Measurements from ENCODE around the gene MICB. TPM values are rescaled to one million over a fixed set of nuclear protein-coding genes. Genes with fewer than 3 reads are reported as not detected.
A peak's percentile ranks its signal among the peaks of the same experiment; 100 is the strongest.

Gene MICB
- total and polyA plus RNA-seq, 4 donors = 0.19 to 4.9 (median 1.2) TPM

GRCh38 chr6:31559606-31559957 is 61.6 kb downstream of the MICB start:
- H3K36me3 ChIP-seq (ENCODE audit: control insufficient read depth in 4 of 4, insufficient read depth in 3 of 4, low read depth in 1 of 4, low read length in 3 of 4) = peaks cover 6 to 14% (median 9%) of the 10 kb centered on the region in 4 donors

DNA sequence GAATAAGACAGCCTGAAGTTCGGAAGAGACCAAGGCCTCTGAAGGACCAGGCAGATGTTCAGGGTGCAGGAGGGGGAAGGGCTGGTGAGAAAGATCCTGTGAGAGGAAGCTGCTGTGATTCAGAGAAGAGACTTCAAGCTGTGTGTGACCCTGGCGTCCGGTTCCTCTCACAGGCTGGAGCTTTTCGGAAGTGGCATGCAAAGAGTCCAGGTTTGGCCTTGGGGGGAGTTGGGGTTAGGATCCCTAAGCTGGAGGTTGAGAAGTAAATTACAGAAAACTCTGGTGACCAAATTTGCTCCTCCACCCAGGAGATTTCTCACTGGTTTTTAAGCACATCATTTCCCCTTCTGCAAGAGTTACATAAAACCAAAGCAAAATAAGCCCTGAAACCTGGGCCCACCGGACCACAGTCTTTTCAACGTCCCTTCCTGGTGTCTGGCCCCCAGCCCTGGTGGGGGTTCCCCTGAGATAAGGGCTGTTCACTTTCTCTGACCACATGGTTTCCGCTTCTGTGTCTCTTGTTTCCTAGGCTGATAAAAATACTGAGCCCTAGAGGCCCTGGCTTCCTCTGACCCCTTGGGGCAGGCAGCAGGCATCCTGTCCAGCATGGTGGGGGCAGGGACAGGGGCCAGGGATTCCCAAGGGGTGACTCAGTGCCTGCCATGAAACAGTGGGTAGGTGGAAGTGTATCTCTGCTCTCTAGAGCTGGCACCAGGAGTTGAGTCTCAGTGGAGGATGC is 62.2 kb downstream of the MICB start:
- no peaks in the 10 kb centered on the region for H3K9me3 ChIP-seq (ENCODE audit: control insufficient read depth in 4 of 4, low read length in 3 of 4)
- H3K27me3 ChIP-seq (ENCODE audit: control insufficient read depth in 4 of 4, insufficient read depth in 4 of 4, low read length in 3 of 4) = no peaks in the 10 kb centered on the region
- 69% methylated on average over 7 of the region's 7 CpGs for WGBS
- no peak for DNase-seq (ENCODE audit: low spot score)
- peaks cover 0 to 22% (median 7%) of the 10 kb centered on the region in 4 donors for H3K4me1 ChIP-seq (ENCODE audit: control insufficient read depth in 4 of 4, insufficient read depth in 4 of 4, low read length in 3 of 4)
- H3K36me3 ChIP-seq (ENCODE audit: control insufficient read depth in 4 of 4, insufficient read depth in 3 of 4, low read depth in 1 of 4, low read length in 3 of 4) = peaks cover 6 to 14% (median 6%) of the 10 kb centered on the region in 4 donors
- H3K4me3 ChIP-seq (ENCODE audit: low read depth in 1 of 3, low read length in 3 of 3) = no peak overlapping the region
- H3K27ac ChIP-seq (ENCODE audit: low read depth in 1 of 2, low read length in 2 of 2) = peak overlapping the region; percentile 55 to 84
- H3K9ac ChIP-seq (ENCODE audit: low read depth in 1 of 2, low read length in 2 of 2) = no peak overlapping the region
- TF ChIP-seq, protein P1, sequence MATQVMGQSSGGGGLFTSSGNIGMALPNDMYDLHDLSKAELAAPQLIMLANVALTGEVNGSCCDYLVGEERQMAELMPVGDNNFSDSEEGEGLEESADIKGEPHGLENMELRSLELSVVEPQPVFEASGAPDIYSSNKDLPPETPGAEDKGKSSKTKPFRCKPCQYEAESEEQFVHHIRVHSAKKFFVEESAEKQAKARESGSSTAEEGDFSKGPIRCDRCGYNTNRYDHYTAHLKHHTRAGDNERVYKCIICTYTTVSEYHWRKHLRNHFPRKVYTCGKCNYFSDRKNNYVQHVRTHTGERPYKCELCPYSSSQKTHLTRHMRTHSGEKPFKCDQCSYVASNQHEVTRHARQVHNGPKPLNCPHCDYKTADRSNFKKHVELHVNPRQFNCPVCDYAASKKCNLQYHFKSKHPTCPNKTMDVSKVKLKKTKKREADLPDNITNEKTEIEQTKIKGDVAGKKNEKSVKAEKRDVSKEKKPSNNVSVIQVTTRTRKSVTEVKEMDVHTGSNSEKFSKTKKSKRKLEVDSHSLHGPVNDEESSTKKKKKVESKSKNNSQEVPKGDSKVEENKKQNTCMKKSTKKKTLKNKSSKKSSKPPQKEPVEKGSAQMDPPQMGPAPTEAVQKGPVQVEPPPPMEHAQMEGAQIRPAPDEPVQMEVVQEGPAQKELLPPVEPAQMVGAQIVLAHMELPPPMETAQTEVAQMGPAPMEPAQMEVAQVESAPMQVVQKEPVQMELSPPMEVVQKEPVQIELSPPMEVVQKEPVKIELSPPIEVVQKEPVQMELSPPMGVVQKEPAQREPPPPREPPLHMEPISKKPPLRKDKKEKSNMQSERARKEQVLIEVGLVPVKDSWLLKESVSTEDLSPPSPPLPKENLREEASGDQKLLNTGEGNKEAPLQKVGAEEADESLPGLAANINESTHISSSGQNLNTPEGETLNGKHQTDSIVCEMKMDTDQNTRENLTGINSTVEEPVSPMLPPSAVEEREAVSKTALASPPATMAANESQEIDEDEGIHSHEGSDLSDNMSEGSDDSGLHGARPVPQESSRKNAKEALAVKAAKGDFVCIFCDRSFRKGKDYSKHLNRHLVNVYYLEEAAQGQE (IDR thresholded peaks at IDR 0.05) = peak; percentile 41
- TF ChIP-seq NR2F2 (IDR thresholded peaks at IDR 0.05) (peak; percentile 99), JUND (IDR thresholded peaks at IDR 0.05) (peak in 1 of 2 donors; percentile 71), MAX (IDR thresholded peaks at IDR 0.05) (peak; percentile 44), RXRA (IDR thresholded peaks at IDR 0.05) (peak in 1 of 2 donors; percentile 33), TAF1 (conservative IDR thresholded peaks at IDR 0.05) (no peak)

More at GRCh38 chr6:31559606-31559957, 61.6 kb downstream of the MICB start:
- H3K27me3 ChIP-seq (ENCODE audit: control insufficient read depth in 4 of 4, insufficient read depth in 4 of 4, low read length in 3 of 4) = no peaks in the 10 kb centered on the region
- H3K9me3 ChIP-seq (ENCODE audit: control insufficient read depth in 4 of 4, low read length in 3 of 4) = no peaks in the 10 kb centered on the region
- DNase-seq (ENCODE audit: low spot score) = no peak
- no peak overlapping the region for H3K4me3 ChIP-seq (ENCODE audit: low read depth in 1 of 3, low read length in 3 of 3)
- no peak overlapping the region for H3K9ac ChIP-seq (ENCODE audit: low read depth in 1 of 2, low read length in 2 of 2)
- peaks cover 0 to 22% (median 7%) of the 10 kb centered on the region in 4 donors for H3K4me1 ChIP-seq (ENCODE audit: control insufficient read depth in 4 of 4, insufficient read depth in 4 of 4, low read length in 3 of 4)
- 58% methylated on average over 4 of the region's 4 CpGs for WGBS
- H3K27ac ChIP-seq (ENCODE audit: low read depth in 1 of 2, low read length in 2 of 2) = peak overlapping the region; percentile 55 to 84
- TF ChIP-seq YY1 (IDR thresholded peaks at IDR 0.05) (no peak), TAF1 (conservative IDR thresholded peaks at IDR 0.05) (no peak), GABPA (IDR thresholded peaks at IDR 0.05 in 1 of 2, conservative IDR thresholded peaks at IDR 0.05 in 1 of 2) (no peak)

DNA sequence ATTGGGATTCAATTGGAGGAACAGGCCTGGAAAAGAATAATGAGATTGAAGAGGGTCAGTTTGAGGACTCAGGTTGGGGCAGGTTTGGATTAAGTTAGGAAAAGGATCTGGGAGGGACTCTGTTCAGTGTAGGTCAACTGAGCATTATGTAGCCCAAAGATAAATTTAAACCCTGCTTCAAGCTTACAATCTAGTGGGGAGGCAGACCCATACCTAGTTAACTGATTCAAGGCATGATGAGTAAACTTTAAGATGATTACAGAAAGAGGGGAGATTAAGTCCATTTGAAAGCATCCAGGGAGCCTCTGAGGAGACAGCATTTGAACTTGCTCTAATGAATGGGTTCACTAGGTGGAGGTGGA is 62.7 kb downstream of the MICB start:
- DNase-seq (ENCODE audit: low spot score) = no peak
- Histone ChIP-seq H3K27me3 (ENCODE audit: control insufficient read depth in 4 of 4, insufficient read depth in 4 of 4, low read length in 3 of 4) (no peaks in the 10 kb centered on the region), H3K27ac (ENCODE audit: low read depth in 1 of 2, low read length in 2 of 2) (peak overlapping the region; percentile 2 to 84), H3K4me3 (ENCODE audit: low read depth in 1 of 3, low read length in 3 of 3) (no peak overlapping the region), H3K36me3 (ENCODE audit: control insufficient read depth in 4 of 4, insufficient read depth in 3 of 4, low read depth in 1 of 4, low read length in 3 of 4) (peaks cover 6 to 14% (median 6%) of the 10 kb centered on the region in 4 donors), H3K9me3 (ENCODE audit: control insufficient read depth in 4 of 4, low read length in 3 of 4) (no peaks in the 10 kb centered on the region), H3K9ac (ENCODE audit: low read depth in 1 of 2, low read length in 2 of 2) (no peak overlapping the region), H3K4me1 (ENCODE audit: control insufficient read depth in 4 of 4, insufficient read depth in 4 of 4, low read length in 3 of 4) (peaks cover 0 to 22% (median 7%) of the 10 kb centered on the region in 4 donors)
- no peak for TF ChIP-seq FOXA2 (IDR thresholded peaks at IDR 0.05)
- TF ChIP-seq, protein P1 (IDR thresholded peaks at IDR 0.05) = peak; percentile 2
- TF ChIP-seq EGR1 (IDR thresholded peaks at IDR 0.05; ENCODE audit: low read depth in 2 of 2) = no peak
